SK-N-SH (cell line): ENCODE measurements around the gene YARS1. TPM values are rescaled to one million over a fixed set of nuclear protein-coding genes. Genes with fewer than 3 reads are reported as not detected.

Source experiments
- CTCF ChIA-PET: fragments of 300-600, 350-600 bp; formaldehyde crosslinking; extraction: SDS; loops from one replicate; lab custom pipeline; 2021; lab: Yijun Ruan, JAX
- POLR2A ChIA-PET: fragments of 350-600 bp; sonication (Branson Sonifier 250); formaldehyde crosslinking; extraction: SDS; loops from one replicate; lab custom pipeline; 2020; ENCODE audit warnings: antibody characterized with exemption, inconsistent platforms; lab: Yijun Ruan, JAX
- DNase-seq: peaks from one replicate; pipeline ENCODE4 v3.0.0; 2012
- H2AFZ ChIP-seq: fragments of 200-600 bp; sonication (generic); 2 replicates; pipeline ENCODE4 v1.8.1; 2016; ENCODE audit warnings: antibody characterized with exemption, mild to moderate bottlenecking, low read depth
- H3F3A ChIP-seq: fragments of 200-600 bp; sonication (generic); replicated peaks from 2 replicates; pipeline ENCODE3; 2016; ENCODE audit warnings: antibody characterized with exemption, mild to moderate bottlenecking; ENCODE audit not compliant: insufficient read depth
- H3K27ac ChIP-seq, 2 experiments: fragments of 200-500 bp in 1 of 2; fragments of 200-600 bp in 1 of 2; sonication (Bioruptor generic) in 1 of 2; sonication (generic), shearing (Covaris generic) in 1 of 2; 2 replicates each; pipeline versions ENCODE4 v1.5.1 to v1.6.1; 2014 to 2016; ENCODE audit warnings: low read depth in 2 of 2, inconsistent platforms in 1 of 2, low read length in 1 of 2, mild to moderate bottlenecking in 1 of 2, mixed read lengths in 1 of 2
- H3K27me3 ChIP-seq: fragments of 200-600 bp; sonication (generic), shearing (Covaris generic); 2 replicates; pipeline ENCODE4 v1.6.1; 2016; ENCODE audit warnings: mixed run types; ENCODE audit not compliant: insufficient read depth
- H3K36me3 ChIP-seq, 2 experiments: fragments of 200-500 bp in 1 of 2; fragments of 200-600 bp in 1 of 2; sonication (Bioruptor generic) in 1 of 2; sonication (generic) in 1 of 2; replicated peaks in 1 of 2; 2 replicates each; pipeline versions ENCODE3 to v1.5.1; 2014 to 2016; ENCODE audit warnings: low read length in 1 of 2, mild to moderate bottlenecking in 1 of 2; ENCODE audit not compliant: insufficient read depth in 2 of 2, control insufficient read depth in 1 of 2
- H3K4me1 ChIP-seq, 2 experiments: fragments of 200-500 bp in 1 of 2; fragments of 200-600 bp in 1 of 2; sonication (Bioruptor generic) in 1 of 2; sonication (generic), shearing (Covaris generic) in 1 of 2; 2 replicates each; pipeline versions ENCODE4 v1.5.1 to v1.6.1; 2014 to 2016; ENCODE audit warnings: low read depth in 1 of 2, low read length in 1 of 2, mixed run types in 1 of 2; ENCODE audit not compliant: insufficient read depth in 2 of 2, control insufficient read depth in 1 of 2
- H3K4me2 ChIP-seq: fragments of 200-600 bp; sonication (generic), shearing (Covaris generic); 2 replicates; pipeline ENCODE4 v1.6.1; 2017; ENCODE audit warnings: mixed run types
- H3K4me3 ChIP-seq, 2 experiments: fragments of 200-500 bp in 1 of 2; fragments of 200-600 bp in 1 of 2; sonication (Bioruptor generic) in 1 of 2; sonication (generic), shearing (Covaris generic) in 1 of 2; 2 replicates each; pipeline versions ENCODE4 v1.5.1 to v1.8.1; 2014 to 2016; ENCODE audit warnings: low read depth in 2 of 2, inconsistent platforms in 1 of 2, low read length in 1 of 2, mild to moderate bottlenecking in 1 of 2, mixed read lengths in 1 of 2, moderate library complexity in 1 of 2
- H3K79me2 ChIP-seq: fragments of 200-600 bp; sonication (generic); 2 replicates; pipeline ENCODE4 v1.8.1; 2017; ENCODE audit warnings: mild to moderate bottlenecking; ENCODE audit not compliant: insufficient read depth
- H3K9ac ChIP-seq: fragments of 200-600 bp; sonication (generic); 2 replicates; pipeline ENCODE4 v1.6.1; 2017; ENCODE audit warnings: mixed run types
- H3K9me2 ChIP-seq: fragments of 200-600 bp; sonication (generic); 2 replicates; pipeline ENCODE4 v1.6.1; 2017; ENCODE audit warnings: mixed run types
- H3K9me3 ChIP-seq: fragments of 200-600 bp; sonication (generic); 2 replicates; pipeline ENCODE4 v1.6.1; 2017; ENCODE audit warnings: mixed run types, mild to moderate bottlenecking, moderate library complexity
- H4K20me1 ChIP-seq: fragments of 200-600 bp; sonication (generic); 2 replicates; pipeline ENCODE4 v1.6.1; 2017; ENCODE audit warnings: mild to moderate bottlenecking, mixed run types; ENCODE audit not compliant: insufficient read depth
- CHD2 ChIP-seq: fragments of 150-350 bp; IDR thresholded peaks from 2 replicates; pipeline ENCODE4 v1.6.1; 2018; ENCODE audit warnings: low read length; ENCODE audit not compliant: partially characterized antibody
- ELF1 ChIP-seq: IDR thresholded peaks from 2 replicates; pipeline ENCODE4 v1.4.0; 2012
- EZH2phosphoT487 ChIP-seq: fragments of 200-600 bp; sonication (generic); IDR thresholded peaks from 2 replicates; pipeline ENCODE4 v1.6.1; 2017; ENCODE audit warnings: low read depth, mixed run types, mild to moderate bottlenecking, antibody characterized with exemption, moderate library complexity, borderline replicate concordance
- FOSL2 ChIP-seq: IDR thresholded peaks from 2 replicates; pipeline ENCODE4 v1.4.0; 2012; ENCODE audit warnings: low read depth, mild to moderate bottlenecking, moderate library complexity, borderline replicate concordance
- FOXM1 ChIP-seq: IDR thresholded peaks from 2 replicates; pipeline ENCODE4 v1.4.0; 2012; ENCODE audit warnings: low read depth, mild to moderate bottlenecking
- GABPA ChIP-seq: IDR thresholded peaks from 2 replicates; pipeline ENCODE4 v1.4.0; 2012; ENCODE audit warnings: low read depth, mild to moderate bottlenecking
- IRF3 ChIP-seq: fragments of 150-350 bp; IDR thresholded peaks from 2 replicates; pipeline ENCODE4 v1.6.1; 2016; ENCODE audit warnings: mild to moderate bottlenecking, low read depth, low read length
- JUND ChIP-seq: IDR thresholded peaks from 2 replicates; pipeline ENCODE4 v1.4.0; 2012
- MXI1 ChIP-seq: IDR thresholded peaks from 2 replicates; pipeline ENCODE4 v1.6.1; 2012; ENCODE audit warnings: mild to moderate bottlenecking, low read depth, low read length, improper control_type of control experiment
- NFIC ChIP-seq: IDR thresholded peaks from 2 replicates; pipeline ENCODE4 v1.4.0; 2012; ENCODE audit warnings: borderline replicate concordance
- POLR2AphosphoS5 ChIP-seq: IDR thresholded peaks from 2 replicates; pipeline ENCODE4 v1.6.1; 2012; ENCODE audit warnings: low read depth, low read length
- TAF1 ChIP-seq: IDR thresholded peaks from 2 replicates; pipeline ENCODE4 v1.6.1; 2012; ENCODE audit warnings: low read depth, mild to moderate bottlenecking, low read length, moderate library complexity, borderline replicate concordance
- TCF12 ChIP-seq: IDR thresholded peaks from 2 replicates; pipeline ENCODE4 v1.4.0; 2012
- TEAD4 ChIP-seq: IDR thresholded peaks from 2 replicates; pipeline ENCODE4 v1.4.0; 2012; ENCODE audit warnings: mild to moderate bottlenecking, borderline replicate concordance; ENCODE audit not compliant: insufficient read depth
- YY1 ChIP-seq: IDR thresholded peaks from 2 replicates; pipeline ENCODE4 v1.4.0; 2012; ENCODE audit warnings: low read depth, mild to moderate bottlenecking
- WGBS: methylation state at CpG from one replicate; pipeline ENCODE4 v1.1.6; 2017; ENCODE audit warnings: low lambda C conversion rate; 5-methylcytosine and 5-hydroxymethylcytosine counted together
- polyA plus RNA-seq, 3 experiments: library from polyadenylated mRNA; depleted of rRNA; stranded (reverse); fragments of >200 nt; gene quantifications; 2 replicates each; pipeline ENCODE4 v1.2.3, GENCODE V29; 2012
- TF ChIP-seq, protein P1 (sequence below): IDR thresholded peaks from 2 replicates; pipeline ENCODE4 v1.4.0; 2012; ENCODE audit warnings: low read depth, borderline replicate concordance
- TF ChIP-seq, protein P2 (sequence below): fragments of 200-600 bp; sonication (generic); IDR thresholded peaks from 2 replicates; pipeline ENCODE4 v1.6.1; 2017; ENCODE audit warnings: antibody characterized with exemption, mild to moderate bottlenecking, moderate library complexity

YARS1 gene
- polyA plus RNA-seq, 1 of the 3 experiments (the other 2 are of a cell fraction), result 46.3 TPM

GRCh38 chr1:32755098-32755809, 61.9 kb downstream of the YARS1 start (continued):
- TF ChIP-seq IRF3, result no peak
- no peak for TF ChIP-seq JUND
- TF ChIP-seq EZH2phosphoT487, result no peak

GRCh38 chr1:32754317-32755097, 62.7 kb downstream of the YARS1 start:
- no peaks in the 10 kb centered on the region for H3K36me3 ChIP-seq
- peak overlapping the region; percentile 65 to 71 for H3K4me3 ChIP-seq
- H4K20me1 ChIP-seq, result no peaks in the 10 kb centered on the region
- TF ChIP-seq CHD2, result peak; percentile 28
- no peak for TF ChIP-seq FOXM1
- peak; percentile 21; the same call in 1 of the 2 replicates for TF ChIP-seq MXI1
- no peak for TF ChIP-seq NFIC
- TF ChIP-seq, all 33 proteins: peak for 2
- no peaks in the 10 kb centered on the region for H3K9me2 ChIP-seq
- ChIA-PET CTCF (interaction anchor here (0.8 to 6.6 kb wide), 5 partner anchors 9 to 236 kb away, joined by 3 to 56 read pairs (median 10); no protein-coding TSS in a partner anchor), POLR2A (interaction anchor here (1.0 kb wide), 1 partner anchor 21 kb away, joined by 3 read pairs; no protein-coding TSS in a partner anchor)
- H3K4me1 ChIP-seq, result peaks cover 0 to 21% of the 10 kb centered on the region in 2 experiments; a peak in 1 of 4 replicates
- H3K9ac ChIP-seq, result peak overlapping the region; percentile 35; the same call in 1 of the 2 replicates
- H2AFZ ChIP-seq, result peak overlapping the region; percentile 52; the same call in 1 of the 2 replicates
- peak overlapping the region; percentile 97 for H3K4me2 ChIP-seq
- no peaks in the 10 kb centered on the region for H3K27me3 ChIP-seq
- DNase-seq, result peak; percentile 71
- peaks cover 10% of the 10 kb centered on the region for H3F3A ChIP-seq
- H3K79me2 ChIP-seq, result no peaks in the 10 kb centered on the region
- no peaks in the 10 kb centered on the region for H3K9me3 ChIP-seq
- no peak overlapping the region; a peak in 1 of 4 replicates for H3K27ac ChIP-seq
- whole genome bisulfite sequencing, result 18% methylated on average over 37 of the region's 47 CpGs

DNA sequence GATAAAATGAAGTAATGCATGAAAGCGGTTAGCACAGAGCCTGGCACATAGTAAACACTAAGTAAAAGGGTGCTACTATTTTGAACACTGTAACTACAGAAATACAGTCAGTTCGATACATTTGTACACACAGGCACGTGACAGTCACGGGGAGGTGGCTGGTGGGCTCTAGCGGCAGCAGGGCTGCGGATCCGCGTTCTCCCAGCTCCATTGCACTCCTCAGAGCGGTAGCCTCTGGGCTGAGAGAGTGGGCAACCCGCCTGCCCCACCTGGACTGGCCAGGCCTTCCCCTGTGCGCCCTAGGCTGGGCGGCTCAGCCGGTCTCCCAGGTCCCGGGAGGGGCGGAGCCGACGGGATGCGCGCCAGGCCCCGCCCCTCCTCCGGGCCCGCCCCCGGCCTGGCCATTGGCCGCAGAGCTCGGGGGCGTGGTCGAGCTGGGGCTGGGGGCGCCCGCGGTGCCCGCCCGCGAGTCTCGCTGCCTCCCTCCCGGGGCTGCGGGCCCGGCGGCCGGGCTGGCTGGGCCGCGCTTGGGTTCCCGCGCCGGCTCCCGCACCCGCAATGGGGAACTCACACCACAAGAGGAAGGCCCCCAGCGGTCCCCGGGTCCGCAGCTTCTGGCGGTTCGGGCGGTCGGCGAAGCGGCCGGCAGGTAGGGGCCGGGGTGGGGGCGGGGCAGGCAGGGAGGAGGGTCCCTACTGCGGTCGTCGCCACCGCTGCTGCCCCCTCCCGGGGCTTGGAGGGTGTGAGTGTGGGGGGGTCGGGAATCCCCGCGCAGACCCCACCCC, 63.4 kb downstream of the YARS1 start:
- H4K20me1 ChIP-seq, result no peaks in the 10 kb centered on the region
- ChIA-PET CTCF (interaction anchor here (1.2 to 6.6 kb wide), 3 partner anchors 11 to 42 kb away, joined by 5 to 56 read pairs (median 10); no protein-coding TSS in a partner anchor), POLR2A (interaction anchor here (1.0 kb wide), 1 partner anchor 22 kb away, joined by 3 read pairs; no protein-coding TSS in a partner anchor)
- no peaks in the 10 kb centered on the region for H3K27me3 ChIP-seq
- H3K9me2 ChIP-seq, result no peaks in the 10 kb centered on the region
- H3K4me2 ChIP-seq, result peak overlapping the region; percentile 97
- peak overlapping the region; percentile 65 to 71 for H3K4me3 ChIP-seq
- 13% methylated on average over 8 of the region's 66 CpGs for whole genome bisulfite sequencing
- no peak overlapping the region; a peak in 1 of 4 replicates for H3K27ac ChIP-seq
- H3K9me3 ChIP-seq, result no peaks in the 10 kb centered on the region
- no peaks in the 10 kb centered on the region for H3K79me2 ChIP-seq
- peak overlapping the region; percentile 87; the same call in 1 of the 2 replicates for H2AFZ ChIP-seq
- peak overlapping the region; percentile 52; the same call in 1 of the 2 replicates for H3K9ac ChIP-seq
- H3F3A ChIP-seq, result peaks cover 6% of the 10 kb centered on the region
- DNase-seq, result peak; percentile 100
- peaks cover 0 to 17% of the 10 kb centered on the region in 2 experiments; a peak in 1 of 4 replicates for H3K4me1 ChIP-seq
- H3K36me3 ChIP-seq, result no peaks in the 10 kb centered on the region
- TF ChIP-seq TEAD4, result no peak
- no peak for TF ChIP-seq TAF1
- no peak for TF ChIP-seq FOSL2
- no peak for TF ChIP-seq FOXM1
- TF ChIP-seq, protein P1, sequence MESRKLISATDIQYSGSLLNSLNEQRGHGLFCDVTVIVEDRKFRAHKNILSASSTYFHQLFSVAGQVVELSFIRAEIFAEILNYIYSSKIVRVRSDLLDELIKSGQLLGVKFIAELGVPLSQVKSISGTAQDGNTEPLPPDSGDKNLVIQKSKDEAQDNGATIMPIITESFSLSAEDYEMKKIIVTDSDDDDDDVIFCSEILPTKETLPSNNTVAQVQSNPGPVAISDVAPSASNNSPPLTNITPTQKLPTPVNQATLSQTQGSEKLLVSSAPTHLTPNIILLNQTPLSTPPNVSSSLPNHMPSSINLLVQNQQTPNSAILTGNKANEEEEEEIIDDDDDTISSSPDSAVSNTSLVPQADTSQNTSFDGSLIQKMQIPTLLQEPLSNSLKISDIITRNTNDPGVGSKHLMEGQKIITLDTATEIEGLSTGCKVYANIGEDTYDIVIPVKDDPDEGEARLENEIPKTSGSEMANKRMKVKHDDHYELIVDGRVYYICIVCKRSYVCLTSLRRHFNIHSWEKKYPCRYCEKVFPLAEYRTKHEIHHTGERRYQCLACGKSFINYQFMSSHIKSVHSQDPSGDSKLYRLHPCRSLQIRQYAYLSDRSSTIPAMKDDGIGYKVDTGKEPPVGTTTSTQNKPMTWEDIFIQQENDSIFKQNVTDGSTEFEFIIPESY, result no peak
- TF ChIP-seq, protein P2, sequence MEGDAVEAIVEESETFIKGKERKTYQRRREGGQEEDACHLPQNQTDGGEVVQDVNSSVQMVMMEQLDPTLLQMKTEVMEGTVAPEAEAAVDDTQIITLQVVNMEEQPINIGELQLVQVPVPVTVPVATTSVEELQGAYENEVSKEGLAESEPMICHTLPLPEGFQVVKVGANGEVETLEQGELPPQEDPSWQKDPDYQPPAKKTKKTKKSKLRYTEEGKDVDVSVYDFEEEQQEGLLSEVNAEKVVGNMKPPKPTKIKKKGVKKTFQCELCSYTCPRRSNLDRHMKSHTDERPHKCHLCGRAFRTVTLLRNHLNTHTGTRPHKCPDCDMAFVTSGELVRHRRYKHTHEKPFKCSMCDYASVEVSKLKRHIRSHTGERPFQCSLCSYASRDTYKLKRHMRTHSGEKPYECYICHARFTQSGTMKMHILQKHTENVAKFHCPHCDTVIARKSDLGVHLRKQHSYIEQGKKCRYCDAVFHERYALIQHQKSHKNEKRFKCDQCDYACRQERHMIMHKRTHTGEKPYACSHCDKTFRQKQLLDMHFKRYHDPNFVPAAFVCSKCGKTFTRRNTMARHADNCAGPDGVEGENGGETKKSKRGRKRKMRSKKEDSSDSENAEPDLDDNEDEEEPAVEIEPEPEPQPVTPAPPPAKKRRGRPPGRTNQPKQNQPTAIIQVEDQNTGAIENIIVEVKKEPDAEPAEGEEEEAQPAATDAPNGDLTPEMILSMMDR, result no peak
- no peak for TF ChIP-seq YY1
- TF ChIP-seq TCF12, result no peak
- TF ChIP-seq POLR2AphosphoS5, result no peak
- TF ChIP-seq GABPA, result no peak
- TF ChIP-seq JUND, result no peak
- no peak for TF ChIP-seq ELF1
